ENCODE results near the gene ENTPD1.

Gene ENTPD1

DNA sequence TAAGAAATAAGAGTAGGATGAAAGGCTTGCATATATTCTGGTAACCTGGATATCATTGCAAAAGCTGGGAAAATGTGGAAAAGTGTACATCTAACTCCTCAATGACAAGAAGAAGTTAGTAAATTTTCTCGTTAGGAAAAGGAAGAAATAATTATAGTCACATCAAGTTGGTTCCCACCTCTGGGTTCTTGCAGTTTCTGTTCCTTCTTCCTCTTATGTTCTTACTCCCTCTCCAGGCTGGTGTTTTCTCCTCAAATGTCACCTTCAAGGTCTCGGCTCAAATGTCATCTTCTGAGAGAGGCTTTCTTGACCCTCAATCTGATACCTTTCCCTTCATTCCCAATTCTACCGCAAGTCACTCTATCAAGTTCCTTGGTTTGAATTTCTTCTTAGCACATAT lies 64.4 kb downstream of the ENTPD1 start:
- H3K4me3 Mint-ChIP-seq, result no peak overlapping the region
- H3K9me3 Mint-ChIP-seq (ENCODE audit: low read depth), result no peaks in the 10 kb centered on the region

DNA sequence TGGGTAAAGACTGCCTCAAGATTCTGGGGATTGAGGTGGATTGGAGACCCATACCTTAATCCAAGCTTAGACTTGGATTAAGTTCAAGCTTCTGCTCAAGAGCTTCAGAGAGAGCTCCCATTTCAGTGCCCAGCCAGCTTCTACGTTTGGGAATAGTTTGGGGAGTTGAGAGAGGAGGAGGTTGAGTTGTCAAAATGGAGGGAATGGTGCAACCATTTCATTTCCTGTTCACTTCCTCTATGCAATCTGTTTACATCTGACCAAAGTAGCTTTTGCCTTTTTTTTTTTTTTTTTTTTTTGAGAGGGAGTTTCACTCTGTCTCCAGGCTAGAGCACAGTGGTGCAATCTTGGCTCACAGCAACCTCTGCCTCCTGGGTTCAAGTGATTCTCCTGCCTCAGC lies 65.8 kb downstream of the ENTPD1 start:
- no peaks in the 10 kb centered on the region for H3K36me3 Mint-ChIP-seq
- H3K27me3 Mint-ChIP-seq, result peaks cover 19% of the 10 kb centered on the region
- H3K9me3 Mint-ChIP-seq (ENCODE audit: low read depth), result no peaks in the 10 kb centered on the region
- no peak overlapping the region for H3K4me3 Mint-ChIP-seq
- H3K27ac Mint-ChIP-seq, result no peak overlapping the region
- no peaks in the 10 kb centered on the region for H3K4me1 Mint-ChIP-seq (ENCODE audit: low read depth)

More for the DNA sequence above, 64.4 kb downstream of the ENTPD1 start:
- no peak overlapping the region for H3K27ac Mint-ChIP-seq
- H3K4me1 Mint-ChIP-seq (ENCODE audit: low read depth), result no peaks in the 10 kb centered on the region
- no peaks in the 10 kb centered on the region for H3K36me3 Mint-ChIP-seq
- peaks cover 19% of the 10 kb centered on the region for H3K27me3 Mint-ChIP-seq

- H3K9me3 Mint-ChIP-seq (ENCODE audit: low read depth), result no peaks in the 10 kb centered on the region
- H3K36me3 Mint-ChIP-seq, result no peaks in the 10 kb centered on the region
- H3K27me3 Mint-ChIP-seq, result no peaks in the 10 kb centered on the region
- H3K27ac Mint-ChIP-seq, result no peak overlapping the region
- H3K4me1 Mint-ChIP-seq (ENCODE audit: low read depth), result no peaks in the 10 kb centered on the region
- H3K4me3 Mint-ChIP-seq, result no peak overlapping the region
These were observed 74.1 kb downstream of the ENTPD1 start for GRCh38 chr10:95830044-95830443.

GRCh38 chr10:95831076-95831475 lies 75.1 kb downstream of the ENTPD1 start:
- H3K4me3 Mint-ChIP-seq, result no peak overlapping the region
- no peak overlapping the region for H3K27ac Mint-ChIP-seq
- H3K36me3 Mint-ChIP-seq, result no peaks in the 10 kb centered on the region
- no peaks in the 10 kb centered on the region for H3K27me3 Mint-ChIP-seq
- no peaks in the 10 kb centered on the region for H3K4me1 Mint-ChIP-seq (ENCODE audit: low read depth)
- H3K9me3 Mint-ChIP-seq (ENCODE audit: low read depth), result no peaks in the 10 kb centered on the region

DNA sequence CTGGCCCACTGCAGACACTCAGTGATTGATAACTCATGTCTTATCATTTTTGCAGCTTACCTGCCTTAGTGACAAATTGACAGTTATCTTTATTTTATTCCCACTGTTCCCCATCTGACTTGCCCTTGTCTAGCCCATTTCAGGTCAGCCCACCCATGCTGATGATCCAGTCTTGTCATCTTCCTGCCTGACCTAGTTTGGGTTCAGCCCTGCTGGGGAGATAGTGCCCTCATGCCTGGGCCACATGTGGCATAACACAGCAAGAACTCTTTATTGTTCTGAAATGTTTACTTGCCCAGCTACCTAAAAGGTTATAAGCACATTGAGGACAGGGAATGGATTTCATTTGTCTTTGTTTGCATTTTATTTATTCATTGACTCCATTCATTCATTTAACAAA lies 75.6 kb downstream of the ENTPD1 start:
- Mint-ChIP-seq H3K36me3 (no peaks in the 10 kb centered on the region), H3K4me1 (ENCODE audit: low read depth) (no peaks in the 10 kb centered on the region), H3K27ac (no peak overlapping the region)

GRCh38 chr10:95832216-95833041 lies 76.5 kb downstream of the ENTPD1 start:
- no peaks in the 10 kb centered on the region for H3K9me3 Mint-ChIP-seq (ENCODE audit: low read depth)
- H3K27ac Mint-ChIP-seq, result no peak overlapping the region
- no peaks in the 10 kb centered on the region for H3K4me1 Mint-ChIP-seq (ENCODE audit: low read depth)
- no peaks in the 10 kb centered on the region for H3K27me3 Mint-ChIP-seq
- H3K36me3 Mint-ChIP-seq, result no peaks in the 10 kb centered on the region
- H3K4me3 Mint-ChIP-seq, result no peak overlapping the region

More for the DNA sequence above, 75.6 kb downstream of the ENTPD1 start:
- Mint-ChIP-seq H3K4me3 (no peak overlapping the region), H3K27me3 (no peaks in the 10 kb centered on the region), H3K9me3 (ENCODE audit: low read depth) (no peaks in the 10 kb centered on the region)

- Mint-ChIP-seq H3K36me3 (no peaks in the 10 kb centered on the region), H3K4me1 (ENCODE audit: low read depth) (no peaks in the 10 kb centered on the region), H3K4me3 (no peak overlapping the region), H3K9me3 (ENCODE audit: low read depth) (no peaks in the 10 kb centered on the region), H3K27ac (no peak overlapping the region), H3K27me3 (no peaks in the 10 kb centered on the region)
These were observed 77.2 kb downstream of the ENTPD1 start for GRCh38 chr10:95833042-95833610.

DNA sequence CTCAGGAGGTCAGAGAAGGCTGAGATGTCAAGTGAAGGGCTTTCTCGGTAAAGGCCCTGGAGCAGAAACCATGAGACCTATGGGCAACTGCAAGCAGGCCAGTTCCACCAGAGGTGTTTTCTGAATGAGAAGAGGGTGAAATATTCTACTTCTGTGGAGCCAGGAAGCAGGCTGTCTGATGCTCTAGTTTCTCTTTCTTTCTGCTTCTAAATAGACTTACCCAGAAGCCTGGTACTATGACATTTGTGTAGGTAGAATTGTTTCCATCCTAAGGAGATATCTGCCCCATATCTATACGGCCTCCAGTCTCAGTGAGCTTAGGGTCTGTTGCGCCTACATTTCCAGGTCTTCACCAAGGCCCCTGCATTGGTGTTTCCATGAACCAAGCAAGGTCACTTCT lies 78.4 kb downstream of the ENTPD1 start:
- Mint-ChIP-seq H3K9me3 (ENCODE audit: low read depth) (no peaks in the 10 kb centered on the region), H3K4me3 (no peak overlapping the region), H3K27ac (no peak overlapping the region), H3K36me3 (no peaks in the 10 kb centered on the region), H3K4me1 (ENCODE audit: low read depth) (no peaks in the 10 kb centered on the region), H3K27me3 (no peaks in the 10 kb centered on the region)

GRCh38 chr10:95835149-95835860 lies 79.3 kb downstream of the ENTPD1 start:
- no peaks in the 10 kb centered on the region for H3K36me3 Mint-ChIP-seq
- H3K4me3 Mint-ChIP-seq, result no peak overlapping the region
- H3K27me3 Mint-ChIP-seq, result no peaks in the 10 kb centered on the region
- H3K9me3 Mint-ChIP-seq (ENCODE audit: low read depth), result no peaks in the 10 kb centered on the region
- H3K27ac Mint-ChIP-seq, result no peak overlapping the region
- no peaks in the 10 kb centered on the region for H3K4me1 Mint-ChIP-seq (ENCODE audit: low read depth)

GRCh38 chr10:95835911-95836310 lies 79.9 kb downstream of the ENTPD1 start:
- no peaks in the 10 kb centered on the region for H3K27me3 Mint-ChIP-seq
- no peaks in the 10 kb centered on the region for H3K4me1 Mint-ChIP-seq (ENCODE audit: low read depth)
- H3K9me3 Mint-ChIP-seq (ENCODE audit: low read depth), result no peaks in the 10 kb centered on the region
- no peaks in the 10 kb centered on the region for H3K36me3 Mint-ChIP-seq
- no peak overlapping the region for H3K4me3 Mint-ChIP-seq
- no peak overlapping the region for H3K27ac Mint-ChIP-seq

DNA sequence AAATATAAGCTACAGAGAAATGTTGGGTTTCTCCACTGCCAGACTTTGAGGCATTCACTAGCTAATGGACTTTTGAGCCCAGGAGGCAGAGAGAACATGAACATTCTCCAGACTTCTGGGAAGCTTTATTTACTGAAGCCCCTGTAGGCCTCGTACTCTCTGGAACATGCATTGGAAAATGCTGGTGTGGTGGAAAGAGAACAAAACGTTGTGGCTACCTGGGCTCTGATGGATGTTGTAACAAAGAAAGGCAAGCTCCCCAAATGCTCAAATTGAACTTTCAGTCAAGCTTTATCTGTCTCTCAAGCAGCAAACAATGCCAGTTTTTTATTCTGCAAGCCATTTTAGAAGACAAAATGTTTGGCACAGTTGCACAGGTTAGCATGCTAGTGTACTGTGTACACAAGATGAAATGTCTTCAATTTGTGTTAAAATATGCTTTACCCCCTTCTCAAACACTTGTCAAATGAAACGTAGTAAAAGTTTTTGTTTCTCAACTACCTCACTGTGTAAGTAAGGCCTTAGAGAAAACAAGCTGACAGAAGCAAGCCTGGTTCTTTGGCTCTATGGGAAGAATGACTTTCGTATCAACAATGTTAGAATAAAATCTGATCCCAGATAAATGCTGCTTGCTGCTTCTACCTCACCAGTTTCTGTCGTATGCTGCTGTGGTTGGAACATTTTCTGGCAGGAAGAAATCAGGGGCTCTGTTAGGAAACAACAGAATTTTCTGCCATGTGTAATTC lies 80.8 kb downstream of the ENTPD1 start:
- H3K4me1 Mint-ChIP-seq (ENCODE audit: low read depth), result peaks cover under 1% of the 10 kb centered on the region
- H3K27ac Mint-ChIP-seq, result no peak overlapping the region

GRCh38 chr10:95837356-95837776 lies 81.4 kb downstream of the ENTPD1 start:
- H3K27ac Mint-ChIP-seq, result no peak overlapping the region
- H3K36me3 Mint-ChIP-seq, result no peaks in the 10 kb centered on the region
- H3K4me3 Mint-ChIP-seq, result no peak overlapping the region
- no peaks in the 10 kb centered on the region for H3K27me3 Mint-ChIP-seq
- peaks cover 2% of the 10 kb centered on the region for H3K4me1 Mint-ChIP-seq (ENCODE audit: low read depth)
- H3K9me3 Mint-ChIP-seq (ENCODE audit: low read depth), result no peaks in the 10 kb centered on the region

More for the DNA sequence above, 80.8 kb downstream of the ENTPD1 start:
- H3K4me3 Mint-ChIP-seq, result no peak overlapping the region
- H3K36me3 Mint-ChIP-seq, result no peaks in the 10 kb centered on the region
- no peaks in the 10 kb centered on the region for H3K27me3 Mint-ChIP-seq
- H3K9me3 Mint-ChIP-seq (ENCODE audit: low read depth), result no peaks in the 10 kb centered on the region

DNA sequence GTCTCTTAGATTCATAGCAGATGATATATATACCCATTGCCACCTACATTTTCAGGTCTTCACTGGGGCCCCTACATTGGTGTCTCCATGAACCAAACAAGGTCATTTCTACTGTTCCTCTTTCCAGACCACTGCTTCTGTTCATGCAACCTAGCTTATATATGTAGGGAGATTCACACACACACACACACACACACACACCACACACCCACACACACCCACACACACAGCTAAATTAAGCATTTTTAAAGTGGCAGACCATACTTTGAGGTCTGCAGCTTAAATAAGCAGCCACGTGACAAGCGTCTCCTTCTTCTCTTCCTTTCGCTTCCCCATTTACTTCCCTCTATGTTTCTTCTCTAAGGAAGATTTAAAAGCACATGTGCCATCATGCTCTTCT lies 81.8 kb downstream of the ENTPD1 start:
- Mint-ChIP-seq H3K27ac (no peak overlapping the region), H3K36me3 (no peaks in the 10 kb centered on the region), H3K4me1 (ENCODE audit: low read depth) (peaks cover 2% of the 10 kb centered on the region), H3K9me3 (ENCODE audit: low read depth) (no peaks in the 10 kb centered on the region), H3K4me3 (no peak overlapping the region), H3K27me3 (peaks cover 1% of the 10 kb centered on the region)

DNA sequence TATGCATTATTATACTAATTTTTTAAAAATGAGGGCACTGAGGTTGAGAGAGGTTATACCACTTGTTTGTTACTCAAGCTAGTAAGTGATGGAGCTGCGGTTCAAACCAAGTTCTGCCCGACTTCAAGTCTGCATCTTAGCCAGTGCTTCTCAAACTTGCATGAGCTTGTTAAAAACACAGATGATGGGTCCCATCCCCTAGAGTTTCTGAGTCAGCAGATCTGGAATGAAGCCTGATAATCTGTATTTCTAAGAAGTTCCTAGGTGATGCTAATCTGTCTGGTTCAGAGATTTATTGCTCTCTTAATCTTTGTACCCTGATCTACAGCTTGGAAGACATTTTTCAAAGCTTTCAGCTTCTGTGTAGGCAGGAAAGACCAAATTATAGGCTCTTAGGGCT lies 84.2 kb downstream of the ENTPD1 start:
- peaks cover 2% of the 10 kb centered on the region for H3K4me1 Mint-ChIP-seq (ENCODE audit: low read depth)
- H3K27me3 Mint-ChIP-seq, result peaks cover 12% of the 10 kb centered on the region
- H3K27ac Mint-ChIP-seq, result no peak overlapping the region
- H3K9me3 Mint-ChIP-seq (ENCODE audit: low read depth), result no peaks in the 10 kb centered on the region
- H3K4me3 Mint-ChIP-seq, result no peak overlapping the region
- H3K36me3 Mint-ChIP-seq, result no peaks in the 10 kb centered on the region

DNA sequence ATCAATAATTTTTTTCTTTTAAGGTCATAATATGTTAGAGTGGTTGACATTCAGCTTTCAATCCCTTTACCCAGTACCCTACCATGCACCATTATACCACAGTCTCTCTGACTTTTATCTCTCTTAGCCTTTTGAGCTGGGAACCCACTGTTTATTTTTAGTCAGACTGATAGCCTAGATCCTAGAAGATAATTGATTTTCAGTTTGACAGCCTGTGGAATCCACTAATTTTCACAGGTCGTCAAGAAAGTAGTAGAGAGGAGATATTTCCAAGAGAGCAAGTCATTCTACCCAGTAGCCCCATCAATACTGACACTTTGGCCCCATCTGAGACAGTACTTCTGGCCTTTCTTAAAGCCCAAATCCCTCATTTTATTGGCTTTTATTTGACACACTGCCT lies 84.7 kb downstream of the ENTPD1 start:
- H3K4me1 Mint-ChIP-seq (ENCODE audit: low read depth), result peaks cover 2% of the 10 kb centered on the region
- peaks cover 12% of the 10 kb centered on the region for H3K27me3 Mint-ChIP-seq
- H3K27ac Mint-ChIP-seq, result no peak overlapping the region
- no peaks in the 10 kb centered on the region for H3K9me3 Mint-ChIP-seq (ENCODE audit: low read depth)
- no peaks in the 10 kb centered on the region for H3K36me3 Mint-ChIP-seq
- no peak overlapping the region for H3K4me3 Mint-ChIP-seq

All from activated naive CD8-positive, alpha-beta T cell (primary cell).